Panc1 (cell line): Measurements from ENCODE around the gene CCDC137. TPM values are rescaled to one million over a fixed set of nuclear protein-coding genes. Genes with fewer than 3 reads are reported as not detected.

Experiments used
- ATAC-seq: fragments of 200-7000 bp; cut with Tn5 transposase; 2 replicates; pipeline ENCODE4 v1.9.1; 2020; ENCODE audit warnings: mild to moderate bottlenecking, moderate library complexity
- BruUV-seq: library from RNA; stranded (reverse); fragments of 400-500 nt; replicated peaks from 2 replicates; lab custom pipeline; 2021; lab: Mats Ljungman, UMichigan
- CTCF ChIA-PET: fragments of 300-600 bp; sonication (Branson Sonifier 250); formaldehyde crosslinking; loops from one replicate; lab custom pipeline; 2022; ENCODE audit warnings: antibody characterized with exemption; lab: Charles Lee
- POLR2A ChIA-PET: fragments of 300-600 bp; sonication (Branson Sonifier 250); formaldehyde crosslinking; loops from one replicate; lab custom pipeline; 2022; ENCODE audit warnings: antibody characterized with exemption; lab: Charles Lee
- DNase-seq: peaks from one replicate; pipeline ENCODE4 v3.0.0-alpha.2; 2010; ENCODE audit warnings: low read depth, low spot score
- H3K27ac ChIP-seq: 2 replicates; pipeline ENCODE4 v1.5.1; 2011; ENCODE audit warnings: mild to moderate bottlenecking, low read length, inconsistent platforms
- H3K27me3 ChIP-seq: fragments of 200-500 bp; sonication (Bioruptor generic); 2 replicates; pipeline ENCODE4 v1.6.0; 2014; ENCODE audit warnings: low read length, inconsistent platforms; ENCODE audit not compliant: control insufficient read depth, insufficient read depth
- H3K36me3 ChIP-seq: fragments of 200-500 bp; sonication (Bioruptor generic); 2 replicates; pipeline ENCODE4 v1.5.1; 2014; ENCODE audit warnings: inconsistent platforms, mild to moderate bottlenecking, low read length, moderate library complexity; ENCODE audit not compliant: control insufficient read depth, insufficient read depth
- H3K4me1 ChIP-seq: 2 replicates; pipeline ENCODE4 v1.5.1; 2011; ENCODE audit warnings: inconsistent platforms, mild to moderate bottlenecking, low read length, moderate library complexity; ENCODE audit not compliant: control insufficient read depth, insufficient read depth
- H3K4me3 ChIP-seq, 2 experiments: 2 replicates each; pipeline ENCODE4 v1.5.1; 2011 to 2012; ENCODE audit warnings: low read depth in 2 of 2, low read length in 2 of 2, mild to moderate bottlenecking in 2 of 2, inconsistent platforms in 1 of 2, moderate library complexity in 1 of 2
- H3K9me3 ChIP-seq: fragments of 200-500 bp; sonication (Bioruptor generic); 2 replicates; pipeline ENCODE4 v1.5.1; 2014; ENCODE audit warnings: low read depth, mild to moderate bottlenecking, inconsistent platforms, low read length, moderate library complexity; ENCODE audit not compliant: control insufficient read depth, insufficient read depth
- CTCF ChIP-seq: fragments of 450-650 bp; IDR thresholded peaks from 2 replicates; pipeline ENCODE4 v1.5.1; 2017; ENCODE audit warnings: mild to moderate bottlenecking
- POLR2AphosphoS5 ChIP-seq: IDR thresholded peaks from 2 replicates; pipeline ENCODE4 v1.6.1; 2012; ENCODE audit warnings: mild to moderate bottlenecking, low read depth, low read length, moderate library complexity
- REST ChIP-seq, 2 experiments: IDR thresholded peaks; 2 replicates each; pipeline ENCODE4 v1.6.1; 2011 to 2012; ENCODE audit warnings: low read depth in 2 of 2, control low read depth in 1 of 2, low read length in 1 of 2, mild to moderate bottlenecking in 1 of 2, moderate library complexity in 1 of 2; ENCODE audit not compliant: insufficient read depth in 1 of 2
- SIN3A ChIP-seq: IDR thresholded peaks from 2 replicates; pipeline ENCODE4 v1.6.1; 2012; ENCODE audit warnings: low read depth, mild to moderate bottlenecking, low read length, moderate library complexity, borderline replicate concordance; ENCODE audit not compliant: insufficient read depth
- TCF7L2 ChIP-seq: IDR thresholded peaks from 2 replicates; pipeline ENCODE4 v1.6.1; 2011; ENCODE audit warnings: mild to moderate bottlenecking, low read depth, low read length, inconsistent platforms
- in situ Hi-C: cut with HindIII; loops from 2 replicates; pipeline ENCODE4 v1.10.0; 2016; ENCODE audit warnings: low sequenced_read_pairs, low pct_unique_long_range_greater_than_20kb
- intact Hi-C: fragments of 100-400 bp; cut with micrococcal nuclease; formaldehyde crosslinking; loops from one replicate; pipeline ENCODE4 v1.10.0; 2022; ENCODE audit not compliant: unreplicated experiment
- total RNA-seq: library from RNA; stranded (reverse); gene quantifications from one replicate; pipeline ENCODE4 v1.2.1, GENCODE V29; 2021; ENCODE audit not compliant: unreplicated experiment

The CCDC137 gene
- total RNA-seq, 1 experiment from 2014 or later = 74.6 TPM

- H3K27ac ChIP-seq = no peak overlapping the region
- no peak overlapping the region for H3K4me3 ChIP-seq
- ATAC-seq (no peak), DNase-seq (no peak)
- peaks cover 15% of the 10 kb centered on the region for H3K4me1 ChIP-seq
- no peaks in the 10 kb centered on the region for H3K9me3 ChIP-seq
- H3K36me3 ChIP-seq = peaks cover 3% of the 10 kb centered on the region; the same call in 1 of the 2 replicates
- intact Hi-C loops (no loop called here), in situ Hi-C loops (no loop called here)
- ChIA-PET POLR2A (no interaction called here), CTCF (no interaction called here)
- no peak for TF ChIP-seq SIN3A
- no peak for TF ChIP-seq CTCF
- no peak for TF ChIP-seq TCF7L2
- TF ChIP-seq REST (IDR thresholded peaks at IDR 0.05; ENCODE audit: insufficient read depth in 1 of 2, low read depth in 2 of 2, low read length in 1 of 2) = no peak
- no peak for TF ChIP-seq POLR2AphosphoS5
- no peaks in the 10 kb centered on the region for H3K27me3 ChIP-seq
- no TSS peak for BruUV-seq
Measured at GRCh38 chr17:81717049-81717765, 50.7 kb downstream of the CCDC137 start.

GRCh38 chr17:81717766-81718089 lies 51.2 kb downstream of the CCDC137 start:
- ChIA-PET POLR2A (no interaction called here), CTCF (no interaction called here)

More at GRCh38 chr17:81717766-81718089, 51.2 kb downstream of the CCDC137 start:
- intact Hi-C loops (no loop called here), in situ Hi-C loops (no loop called here)
- DNase-seq = no peak
- TF ChIP-seq POLR2AphosphoS5 = no peak
- no peak for TF ChIP-seq CTCF
- no peak for TF ChIP-seq SIN3A
- no peak for TF ChIP-seq TCF7L2
- no peak for TF ChIP-seq REST (IDR thresholded peaks at IDR 0.05; ENCODE audit: insufficient read depth in 1 of 2, low read depth in 2 of 2, low read length in 1 of 2)
- no peak for ATAC-seq
- Histone ChIP-seq H3K9me3 (no peaks in the 10 kb centered on the region), H3K27ac (no peak overlapping the region), H3K4me1 (peaks cover 15% of the 10 kb centered on the region), H3K36me3 (peaks cover 2% of the 10 kb centered on the region; the same call in 1 of the 2 replicates), H3K27me3 (no peaks in the 10 kb centered on the region), H3K4me3 (no peak overlapping the region)
- no TSS peak for BruUV-seq
